Stimulated activated CD8-positive, alpha-beta memory T cell treated with anti-CD3 and anti-CD28 coated beads, Interleukin-7, amount 100 ng/mL, for 24 hours (primary cell): Measurements from ENCODE around the gene SH2D4B.

Experiments used
- DNase-seq: peaks from one replicate; pipeline ENCODE4 v3.0.0-alpha.2; 2020; ENCODE audit warnings: low read depth

SH2D4B gene

GRCh38 chr10:80537736-80538480 is at the start of gene SH2D4B:
Gene SH2D4B, plus strand, starts transcription at chr10:80537902. Its CDS starts 430 bp downstream, at chr10:80538332.
- no peak for DNase-seq

DNA sequence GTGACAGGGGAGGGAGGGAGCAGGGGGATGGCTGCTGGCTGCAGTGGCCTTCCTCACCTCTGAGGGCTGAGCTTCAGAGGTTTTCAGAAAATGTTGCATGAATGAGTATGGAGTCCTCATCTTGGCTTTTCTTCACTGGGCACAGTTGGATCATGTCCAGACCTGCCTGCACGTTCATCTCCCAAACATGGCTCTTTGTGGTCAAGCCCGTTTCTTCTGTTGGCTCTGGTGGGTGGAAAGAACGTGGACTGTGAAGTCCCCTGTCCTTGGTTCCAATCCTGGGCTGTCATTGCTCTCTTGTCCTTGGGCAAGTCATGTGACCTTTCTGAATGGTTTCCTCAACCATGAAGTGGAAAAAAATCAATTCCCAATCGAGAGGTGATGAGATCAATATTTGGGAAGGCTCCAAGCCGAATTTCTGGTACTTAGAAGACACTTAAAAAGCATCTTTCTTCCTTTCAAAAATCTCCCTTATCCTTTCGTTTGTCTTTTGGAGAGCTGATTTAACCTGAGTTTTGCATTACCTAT is 49.1 kb upstream of the SH2D4B start:
- DNase-seq: no peak

DNA sequence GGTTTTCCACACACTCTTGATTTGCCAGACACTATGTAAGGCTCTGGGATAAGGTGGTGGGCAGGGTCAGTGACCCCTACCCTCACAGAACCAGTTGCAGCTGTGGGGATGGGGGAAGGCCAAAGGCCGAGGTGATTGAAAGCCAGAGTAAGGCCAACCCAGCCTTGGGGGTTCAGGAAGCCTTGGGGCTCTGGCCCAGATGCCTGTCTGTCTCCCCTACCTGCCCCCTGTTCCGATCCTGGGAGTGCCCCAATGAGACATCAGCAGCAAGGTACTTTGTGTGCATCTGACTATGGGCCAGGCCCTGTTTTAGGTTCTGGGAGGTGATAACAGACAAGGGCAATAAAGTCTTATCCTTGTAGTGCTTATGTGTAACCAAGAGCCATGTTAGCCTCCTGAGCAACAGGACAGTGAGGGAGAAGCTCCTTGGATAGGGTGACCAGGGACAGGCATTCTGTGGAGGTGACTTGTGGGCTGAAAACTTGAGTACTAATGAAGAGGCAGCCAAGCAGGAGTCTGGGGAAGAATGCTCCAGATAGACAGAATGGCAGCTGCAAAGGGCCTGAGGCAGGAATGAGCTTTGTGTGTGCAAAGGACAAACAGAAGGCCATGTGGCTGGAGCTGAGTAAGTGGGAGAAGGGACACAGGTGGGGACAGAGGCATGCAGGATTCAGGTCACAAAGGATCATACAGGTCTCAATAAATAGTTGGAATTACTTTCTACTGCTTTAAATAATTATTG is 48.2 kb upstream of the SH2D4B start:
- DNase-seq: no peak

GRCh38 chr10:80491251-80492102 is 46.2 kb upstream of the SH2D4B start:
- DNase-seq: no peak

GRCh38 chr10:80492848-80493521 is 44.7 kb upstream of the SH2D4B start:
- no peak for DNase-seq

DNA sequence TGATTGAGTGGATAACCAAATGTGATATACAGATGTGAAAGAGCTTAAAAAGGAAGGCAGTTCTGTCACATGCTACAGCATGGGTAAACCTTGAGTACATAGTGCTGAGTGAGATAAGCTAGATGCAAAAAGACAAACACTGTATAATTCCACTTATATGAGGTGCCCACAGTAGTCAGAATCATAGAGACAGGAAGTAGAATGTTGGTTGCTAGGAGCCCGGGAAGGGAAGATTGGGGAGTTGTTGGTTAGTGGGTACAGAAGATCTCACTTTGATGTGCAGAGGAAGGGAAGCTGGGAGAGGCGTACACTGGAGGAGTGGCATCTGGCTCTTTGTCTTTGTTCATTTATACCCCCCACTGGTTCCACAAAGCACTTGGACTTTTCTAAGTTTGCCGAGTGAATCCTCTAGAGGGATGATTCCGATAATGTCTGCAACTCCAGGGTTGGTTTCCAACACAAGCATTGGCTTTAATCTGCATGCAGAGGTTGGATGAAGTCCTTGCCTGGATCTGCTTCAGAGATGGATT is 44.1 kb upstream of the SH2D4B start:
- no peak for DNase-seq

- DNase-seq: no peak
These were observed 41.0 kb upstream of the SH2D4B start for GRCh38 chr10:80496555-80497172.

DNA sequence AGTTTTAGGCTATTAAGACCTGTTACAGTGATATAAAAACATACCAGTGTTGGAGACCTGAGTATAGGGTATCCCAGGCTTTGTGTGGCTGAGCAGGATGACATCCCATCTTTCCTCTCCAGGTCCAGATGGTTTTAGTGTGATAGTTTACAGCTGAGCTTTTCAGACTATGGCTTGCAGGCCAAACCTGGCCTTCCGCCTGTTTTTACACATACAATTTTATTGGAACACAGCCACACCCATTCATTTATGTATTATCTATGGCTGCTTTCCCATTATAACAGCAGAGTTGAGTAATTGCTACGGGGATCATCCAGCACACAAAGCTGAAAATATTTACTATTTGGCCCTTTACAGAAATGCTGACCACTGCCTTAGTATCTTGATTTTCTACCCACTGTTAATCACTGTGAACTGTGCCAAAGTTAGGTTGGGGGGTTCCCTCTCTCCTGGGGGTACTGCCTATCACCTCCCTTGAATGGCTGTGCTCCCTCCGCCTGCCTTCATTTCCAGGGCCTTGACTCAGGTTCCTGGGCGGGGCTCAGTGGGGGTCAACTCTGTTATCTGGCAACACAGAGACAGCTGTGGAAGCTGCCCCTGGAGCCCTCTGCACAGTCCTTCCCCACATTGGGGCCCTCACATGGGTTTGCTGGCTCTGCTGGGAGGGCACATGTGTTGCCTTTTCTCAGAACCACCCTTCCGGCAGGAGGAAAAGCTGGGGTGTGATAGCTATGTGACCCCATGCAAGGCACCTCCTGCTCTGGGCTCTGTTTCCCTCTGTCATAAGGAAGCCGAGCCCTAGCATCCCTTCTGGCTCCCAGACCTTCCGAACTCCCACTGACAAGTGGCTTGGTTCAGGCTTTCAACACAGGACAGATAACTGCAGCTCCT is 40.3 kb upstream of the SH2D4B start:
- no peak for DNase-seq

DNA sequence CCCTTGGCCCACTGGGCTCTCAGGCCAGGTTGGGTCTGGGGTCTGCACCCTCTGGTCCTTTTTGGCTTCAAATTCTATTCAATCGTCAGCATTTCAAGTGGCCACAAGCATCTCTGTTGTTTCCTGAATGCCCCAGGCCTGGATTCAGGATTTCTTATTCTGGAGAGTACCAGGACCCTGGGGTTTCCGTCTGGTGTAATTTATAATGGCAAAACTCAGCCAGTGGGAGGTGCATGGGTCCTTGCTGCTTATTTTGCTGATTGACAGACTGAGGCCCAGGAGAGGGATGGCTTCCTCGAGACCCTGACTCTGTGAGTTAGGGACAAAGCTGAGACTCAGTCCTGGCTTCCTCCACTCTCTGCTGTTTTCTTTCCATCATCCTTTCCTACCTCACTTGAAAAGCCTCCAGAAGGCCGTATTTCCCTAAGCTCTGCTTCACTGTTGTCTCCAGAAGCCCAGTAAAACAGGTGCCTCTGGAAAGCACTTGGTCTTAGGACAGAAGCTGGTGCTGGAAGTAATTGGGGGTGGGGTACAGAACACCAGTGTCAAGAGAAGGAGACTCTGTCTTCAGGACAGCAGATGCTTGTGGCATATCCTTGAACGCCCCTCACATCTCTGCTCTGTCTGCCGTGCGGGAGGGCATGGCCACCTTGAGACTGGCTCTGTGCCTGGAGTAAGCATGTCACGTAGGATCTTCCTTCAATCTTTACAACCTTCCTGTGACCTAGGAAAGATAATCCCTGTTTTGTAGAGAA is 39.4 kb upstream of the SH2D4B start:
- no peak for DNase-seq

GRCh38 chr10:80498833-80499741 is 38.6 kb upstream of the SH2D4B start:
- DNase-seq: peak; percentile 44

DNA sequence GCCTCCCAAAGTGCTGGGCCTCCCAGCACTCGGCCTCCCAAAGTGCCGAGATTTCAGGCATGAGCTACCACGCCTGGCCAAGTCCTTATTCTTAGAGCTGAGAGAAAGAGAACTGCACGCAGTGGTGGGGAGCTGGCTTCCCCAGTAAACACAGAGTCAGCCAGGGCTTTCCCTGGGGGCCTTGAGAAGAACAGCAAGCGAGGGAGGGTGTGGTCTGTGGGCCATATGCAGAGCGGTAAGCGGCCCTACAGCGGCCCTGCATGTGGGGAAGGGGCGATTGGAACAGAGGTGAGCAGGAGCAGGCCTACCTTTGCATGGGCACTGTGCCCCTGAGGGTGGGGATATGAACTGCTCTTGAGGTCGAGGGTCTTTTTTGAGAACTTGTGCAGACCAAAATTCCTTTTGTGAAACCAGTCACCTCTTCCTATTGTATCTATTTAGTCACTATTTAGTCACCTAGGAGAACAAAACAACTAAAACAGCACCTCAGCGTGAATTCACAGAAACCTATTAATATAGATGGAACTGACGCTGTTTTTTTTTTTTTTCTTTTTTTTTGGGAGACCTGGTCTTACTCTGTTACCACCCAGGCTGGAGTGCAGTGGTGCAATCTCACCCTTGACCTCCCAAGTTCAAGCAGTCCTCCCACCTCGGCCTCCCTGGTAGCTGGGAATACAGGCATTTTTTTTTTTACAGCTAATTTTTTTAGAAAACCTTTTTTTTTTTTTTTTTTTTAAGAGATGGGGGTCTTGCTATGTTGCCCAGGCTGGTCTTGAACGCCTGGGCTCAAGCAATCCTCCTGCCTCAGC is 36.9 kb upstream of the SH2D4B start:
- no peak for DNase-seq

DNA sequence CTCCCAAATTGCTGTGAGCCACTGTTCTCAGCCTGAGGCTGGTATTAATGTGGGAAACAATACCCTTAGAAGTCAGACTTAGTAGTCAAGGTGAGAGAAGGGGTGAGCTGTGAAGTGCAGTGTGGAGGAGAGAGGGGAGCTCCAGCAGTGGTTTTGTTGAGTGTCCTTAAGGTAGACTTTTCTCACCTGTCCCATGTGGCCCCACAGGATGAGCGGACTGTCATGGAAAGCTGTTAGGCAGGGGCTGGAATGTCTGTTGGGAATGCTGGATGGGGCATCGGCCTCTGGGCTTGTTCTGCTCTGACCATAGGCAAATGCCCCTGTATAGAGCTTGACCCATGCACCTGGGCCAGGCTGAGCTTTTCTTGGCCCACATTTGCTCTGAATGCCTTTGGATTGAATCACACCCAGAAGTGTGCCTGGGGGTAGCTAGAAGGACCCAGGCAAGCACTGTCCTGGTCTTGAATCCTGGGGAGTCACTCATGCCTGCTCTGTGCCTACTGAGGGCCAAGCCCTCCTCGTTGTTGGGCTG is 36.3 kb upstream of the SH2D4B start:
- DNase-seq: no peak

- no peak for DNase-seq
These were observed 35.7 kb upstream of the SH2D4B start for GRCh38 chr10:80501913-80502521.

- DNase-seq: no peak
These were observed 34.8 kb upstream of the SH2D4B start for GRCh38 chr10:80502621-80503583.

DNA sequence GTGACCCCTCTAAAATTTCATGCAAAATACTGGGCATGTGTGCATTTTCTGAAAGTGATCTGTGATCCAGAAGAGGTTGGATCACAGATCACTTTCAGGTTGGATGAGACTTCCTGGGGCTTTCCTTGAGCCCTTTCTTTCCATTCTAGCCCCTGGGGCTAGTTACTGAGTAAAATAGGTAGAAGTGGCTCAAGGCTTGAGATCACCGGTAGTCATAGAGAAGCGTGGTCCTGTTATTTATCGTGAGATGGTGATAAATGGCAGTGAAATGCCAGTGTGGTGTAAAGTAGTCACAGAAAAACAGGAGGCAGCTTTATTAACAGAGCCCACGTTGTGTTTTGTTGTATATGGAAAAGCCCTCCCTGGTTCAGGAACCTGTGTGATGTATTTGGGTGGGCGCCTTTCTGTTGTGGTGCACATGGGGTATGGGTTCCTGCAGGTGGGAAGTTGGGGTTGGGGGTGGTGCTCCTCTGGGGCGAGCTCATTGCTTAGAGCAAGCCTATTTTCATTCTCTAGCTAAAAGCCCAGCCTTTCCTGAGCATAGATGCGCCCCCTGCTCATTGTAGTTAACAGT is 34.0 kb upstream of the SH2D4B start:
- no peak for DNase-seq
